Progenitor cell of endocrine pancreas (in vitro differentiated cells): ENCODE data around the gene CNR1. TPM values are rescaled to one million over a fixed set of nuclear protein-coding genes. Genes with fewer than 3 reads are reported as not detected.

Source experiments
- DNase-seq: peaks from one replicate; pipeline ENCODE4 v3.0.0; 2021; ENCODE audit warnings: low spot score; ENCODE audit not compliant: unreplicated experiment
- H3K27ac Mint-ChIP-seq: 2 replicates; pipeline ENCODE4 v1.8.0; 2021; ENCODE audit warnings: mild to moderate bottlenecking, moderate library complexity, mixed read lengths
- H3K27me3 Mint-ChIP-seq: 2 replicates; pipeline ENCODE4 v1.8.0; 2021; ENCODE audit warnings: mixed read lengths
- H3K36me3 Mint-ChIP-seq: 2 replicates; pipeline ENCODE4 v1.8.0; 2022; ENCODE audit warnings: mixed read lengths; ENCODE audit not compliant: insufficient read depth
- H3K4me1 Mint-ChIP-seq: 2 replicates; pipeline ENCODE4 v1.8.0; 2021; ENCODE audit warnings: low read depth, mixed read lengths
- H3K4me3 Mint-ChIP-seq: 2 replicates; pipeline ENCODE4 v1.8.0; 2021; ENCODE audit warnings: low read depth, mild to moderate bottlenecking, moderate library complexity, mixed read lengths
- H3K9me3 Mint-ChIP-seq: 2 replicates; pipeline ENCODE4 v1.8.0; 2021; ENCODE audit warnings: low read depth, mixed read lengths
- total RNA-seq: library from RNA; stranded (reverse); gene quantifications from 2 replicates; pipeline ENCODE4 v1.2.1, GENCODE V29; 2021
- TF ChIP-seq, protein P1 (sequence below): fragments of 200-600 bp; sonication (generic); IDR thresholded peaks from one replicate; pipeline ENCODE4 v1.5.0; 2021; ENCODE audit warnings: antibody characterized with exemption, mild to moderate bottlenecking; ENCODE audit not compliant: unreplicated experiment

Gene CNR1
- total RNA-seq, 1 donor from 2014 or later = 26.2 TPM

DNA sequence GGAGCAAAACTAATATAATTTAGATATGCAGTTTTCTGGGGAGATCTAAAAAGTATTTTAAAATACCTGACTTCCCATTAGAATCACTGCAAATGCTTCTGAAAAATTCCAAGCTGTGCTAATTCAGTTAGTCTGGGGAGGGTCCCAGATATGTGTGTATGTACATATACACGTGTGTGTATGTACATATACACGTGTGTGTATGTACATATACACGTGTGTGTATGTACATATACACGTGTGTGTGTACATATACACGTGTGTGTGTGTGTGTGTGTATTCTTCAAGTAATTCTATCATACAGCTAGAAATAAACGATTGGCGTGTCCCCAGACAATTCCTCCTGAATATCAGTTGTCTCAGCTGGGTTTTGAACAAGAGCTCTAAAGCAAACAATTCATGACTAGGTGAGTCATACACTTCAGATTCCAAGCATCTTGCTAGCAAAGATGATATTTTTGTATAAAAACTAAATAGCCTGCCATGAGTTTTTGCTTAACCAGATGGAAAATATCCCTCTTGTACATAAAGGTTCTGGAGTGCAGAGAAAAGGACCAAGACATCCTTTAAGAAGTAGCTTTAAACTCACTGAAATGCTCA, 60.3 kb downstream of the CNR1 start:
- H3K9me3 Mint-ChIP-seq = no peaks in the 10 kb centered on the region
- H3K36me3 Mint-ChIP-seq = no peaks in the 10 kb centered on the region
- H3K4me3 Mint-ChIP-seq = no peak overlapping the region
- no peaks in the 10 kb centered on the region for H3K27me3 Mint-ChIP-seq
- H3K27ac Mint-ChIP-seq = no peak overlapping the region
- no peaks in the 10 kb centered on the region for H3K4me1 Mint-ChIP-seq
- TF ChIP-seq, protein P1, sequence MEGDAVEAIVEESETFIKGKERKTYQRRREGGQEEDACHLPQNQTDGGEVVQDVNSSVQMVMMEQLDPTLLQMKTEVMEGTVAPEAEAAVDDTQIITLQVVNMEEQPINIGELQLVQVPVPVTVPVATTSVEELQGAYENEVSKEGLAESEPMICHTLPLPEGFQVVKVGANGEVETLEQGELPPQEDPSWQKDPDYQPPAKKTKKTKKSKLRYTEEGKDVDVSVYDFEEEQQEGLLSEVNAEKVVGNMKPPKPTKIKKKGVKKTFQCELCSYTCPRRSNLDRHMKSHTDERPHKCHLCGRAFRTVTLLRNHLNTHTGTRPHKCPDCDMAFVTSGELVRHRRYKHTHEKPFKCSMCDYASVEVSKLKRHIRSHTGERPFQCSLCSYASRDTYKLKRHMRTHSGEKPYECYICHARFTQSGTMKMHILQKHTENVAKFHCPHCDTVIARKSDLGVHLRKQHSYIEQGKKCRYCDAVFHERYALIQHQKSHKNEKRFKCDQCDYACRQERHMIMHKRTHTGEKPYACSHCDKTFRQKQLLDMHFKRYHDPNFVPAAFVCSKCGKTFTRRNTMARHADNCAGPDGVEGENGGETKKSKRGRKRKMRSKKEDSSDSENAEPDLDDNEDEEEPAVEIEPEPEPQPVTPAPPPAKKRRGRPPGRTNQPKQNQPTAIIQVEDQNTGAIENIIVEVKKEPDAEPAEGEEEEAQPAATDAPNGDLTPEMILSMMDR = no peak
- no peak for DNase-seq

Other genes starting within 250 kb of the CNR1 start
- gene SPACA1, start 118.5 kb downstream of the CNR1 start, total RNA-seq = not detected in 2 replicates